Retinal pigment epithelial cell (primary cell): ENCODE results near the gene VPS4B.

Source experiments
- DNase-seq: peaks from one replicate; pipeline ENCODE4 v3.0.0-alpha.2; 2010; ENCODE audit warnings: low read depth
- H3K4me3 ChIP-seq: 2 replicates; pipeline ENCODE4 v1.5.1; 2011; ENCODE audit warnings: mild to moderate bottlenecking, low read length, control low read depth, moderate library complexity
- TF ChIP-seq, protein P1 (sequence below): conservative IDR thresholded peaks from 2 replicates; pipeline ENCODE4 v1.5.1; 2011; ENCODE audit warnings: low read depth, low read length, control low read depth, inconsistent platforms

The VPS4B gene

GRCh38 chr18:63445037-63445436 lies 22.8 kb upstream of the VPS4B start:
- TF ChIP-seq, protein P1, sequence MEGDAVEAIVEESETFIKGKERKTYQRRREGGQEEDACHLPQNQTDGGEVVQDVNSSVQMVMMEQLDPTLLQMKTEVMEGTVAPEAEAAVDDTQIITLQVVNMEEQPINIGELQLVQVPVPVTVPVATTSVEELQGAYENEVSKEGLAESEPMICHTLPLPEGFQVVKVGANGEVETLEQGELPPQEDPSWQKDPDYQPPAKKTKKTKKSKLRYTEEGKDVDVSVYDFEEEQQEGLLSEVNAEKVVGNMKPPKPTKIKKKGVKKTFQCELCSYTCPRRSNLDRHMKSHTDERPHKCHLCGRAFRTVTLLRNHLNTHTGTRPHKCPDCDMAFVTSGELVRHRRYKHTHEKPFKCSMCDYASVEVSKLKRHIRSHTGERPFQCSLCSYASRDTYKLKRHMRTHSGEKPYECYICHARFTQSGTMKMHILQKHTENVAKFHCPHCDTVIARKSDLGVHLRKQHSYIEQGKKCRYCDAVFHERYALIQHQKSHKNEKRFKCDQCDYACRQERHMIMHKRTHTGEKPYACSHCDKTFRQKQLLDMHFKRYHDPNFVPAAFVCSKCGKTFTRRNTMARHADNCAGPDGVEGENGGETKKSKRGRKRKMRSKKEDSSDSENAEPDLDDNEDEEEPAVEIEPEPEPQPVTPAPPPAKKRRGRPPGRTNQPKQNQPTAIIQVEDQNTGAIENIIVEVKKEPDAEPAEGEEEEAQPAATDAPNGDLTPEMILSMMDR = no peak
- DNase-seq = no peak
- H3K4me3 ChIP-seq = no peak overlapping the region

DNA sequence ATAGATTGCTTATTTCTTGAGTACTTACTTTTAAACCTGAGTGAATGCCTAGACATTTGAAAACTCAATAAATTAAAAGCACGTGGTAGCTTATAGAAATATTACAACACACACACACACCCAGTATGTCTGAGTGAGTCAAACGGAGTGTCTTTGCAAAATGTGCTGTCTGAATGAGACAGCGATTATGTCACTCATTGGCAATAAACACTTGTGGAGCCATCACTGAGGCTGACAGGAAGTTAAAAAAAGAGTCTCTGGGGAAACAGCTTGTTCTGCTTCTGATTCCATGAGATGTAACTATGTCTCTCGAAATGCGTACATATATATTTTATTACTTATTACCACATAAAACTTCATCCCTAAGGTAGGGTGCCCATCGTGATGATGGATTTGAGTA lies 22.3 kb upstream of the VPS4B start:
- DNase-seq = no peak
- TF ChIP-seq, protein P1 = no peak
- no peak overlapping the region for H3K4me3 ChIP-seq

- no peak overlapping the region for H3K4me3 ChIP-seq
- no peak for DNase-seq
- TF ChIP-seq, protein P1 = no peak
These were observed 21.6 kb upstream of the VPS4B start for GRCh38 chr18:63443829-63444228.

- no peak overlapping the region for H3K4me3 ChIP-seq
- DNase-seq = no peak
- TF ChIP-seq, protein P1 = no peak
These were observed 18.6 kb upstream of the VPS4B start for GRCh38 chr18:63440881-63441280.

DNA sequence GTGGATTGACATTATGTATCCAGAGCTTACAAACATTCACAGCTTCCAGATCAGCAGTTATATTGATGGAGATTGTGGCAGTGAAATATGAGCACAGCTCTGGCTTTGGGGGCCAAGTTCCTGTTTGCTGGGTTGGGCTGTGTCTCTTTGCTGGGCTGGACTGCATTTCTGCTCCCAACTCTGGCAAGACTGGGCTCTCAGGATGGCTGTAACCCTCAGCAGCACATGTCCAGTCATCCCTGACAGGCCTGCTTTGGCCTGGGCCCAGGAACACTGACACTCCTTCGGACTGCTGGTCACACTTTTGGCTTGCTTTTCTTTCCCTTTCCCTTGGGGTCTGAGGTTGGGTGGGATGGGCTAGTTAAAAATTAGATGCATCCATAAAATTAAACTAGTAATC lies 17.9 kb upstream of the VPS4B start:
- TF ChIP-seq, protein P1 = no peak
- H3K4me3 ChIP-seq = no peak overlapping the region
- no peak for DNase-seq

GRCh38 chr18:63439334-63439733 lies 17.1 kb upstream of the VPS4B start:
- DNase-seq = peak; percentile 33

GRCh38 chr18:63438181-63438580 lies 15.9 kb upstream of the VPS4B start:
- no peak for DNase-seq
- TF ChIP-seq, protein P1 = no peak

More at GRCh38 chr18:63439334-63439733, 17.1 kb upstream of the VPS4B start:
- TF ChIP-seq, protein P1 = peak; percentile 84
- no peak overlapping the region for H3K4me3 ChIP-seq

More at GRCh38 chr18:63438181-63438580, 15.9 kb upstream of the VPS4B start:
- H3K4me3 ChIP-seq = no peak overlapping the region
